Measurements from ENCODE around the gene RARB. TPM values are rescaled to one million over a fixed set of nuclear protein-coding genes. Genes with fewer than 3 reads are reported as not detected.

RARB gene
- total RNA-seq, 1 experiment from 2014 or later: 29.9 TPM

DNA sequence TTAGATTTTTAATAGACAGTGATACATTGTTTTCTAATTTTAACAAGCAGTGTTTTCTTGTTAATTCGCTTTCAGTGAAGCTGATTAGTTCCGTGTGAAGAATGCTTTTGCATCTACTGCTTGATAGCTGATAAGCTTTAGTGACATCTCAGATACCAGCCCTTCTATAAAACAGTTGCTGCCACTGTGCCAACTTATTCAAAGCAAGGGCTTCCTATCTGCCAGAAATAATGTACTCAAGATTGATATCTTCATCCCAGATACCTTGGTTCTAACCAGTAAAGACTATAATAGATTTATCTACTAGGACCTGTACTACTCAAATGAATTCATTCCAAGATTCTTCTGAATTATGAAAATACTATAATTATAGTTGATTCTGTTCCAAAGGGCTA is 30.4 kb downstream of the RARB start:
- in situ Hi-C loops (cut with HindIII; ENCODE audit: low pct_unique_long_range_greater_than_20kb, low sequenced_read_pairs): no loop called here

DNA sequence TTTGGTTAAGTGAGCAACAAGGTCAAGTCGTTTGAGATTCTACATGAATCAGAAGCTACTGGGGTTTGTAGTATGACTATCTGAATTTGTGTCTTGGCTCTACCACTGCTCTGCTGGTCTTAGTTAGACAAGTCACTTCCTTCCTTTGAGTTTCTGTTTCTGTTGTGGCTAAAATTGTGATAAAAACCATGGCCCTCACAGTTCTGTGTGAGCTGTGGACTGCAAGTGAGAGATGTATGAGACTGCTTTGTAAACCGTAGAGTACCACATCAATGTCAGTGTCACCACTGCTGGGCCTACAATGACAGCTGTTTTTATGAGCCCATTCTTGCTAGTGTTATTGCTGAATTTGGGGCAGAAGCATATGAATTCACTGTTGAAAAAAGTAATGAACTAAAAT is 32.7 kb downstream of the RARB start:
- DNase-seq (ENCODE audit: low read depth): no peak
- in situ Hi-C loops (cut with HindIII; ENCODE audit: low pct_unique_long_range_greater_than_20kb, low sequenced_read_pairs): no loop called here

More for the DNA sequence above, 30.4 kb downstream of the RARB start:
- DNase-seq (ENCODE audit: low read depth): no peak

DNA sequence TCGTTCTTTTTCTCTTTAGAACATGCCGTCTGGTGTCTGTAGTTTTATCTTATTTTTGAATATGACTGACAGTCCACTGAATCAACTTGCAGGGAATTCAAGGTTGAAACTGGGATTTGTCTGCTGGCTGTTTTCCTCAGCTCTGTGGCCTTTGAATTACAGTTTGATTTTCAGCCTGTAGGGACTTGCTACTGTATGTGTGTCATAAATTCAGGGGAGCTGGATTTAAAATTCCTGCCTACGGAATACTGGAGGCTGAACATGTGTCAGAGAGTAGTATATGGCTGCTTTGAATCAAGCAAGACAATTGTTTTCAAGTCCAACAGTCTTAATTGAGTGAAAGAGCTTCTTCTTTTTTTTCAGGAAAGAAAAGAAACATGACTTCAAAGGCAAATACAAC is 33.9 kb downstream of the RARB start:
- no peak for DNase-seq (ENCODE audit: low read depth)
- in situ Hi-C loops (cut with HindIII; ENCODE audit: low pct_unique_long_range_greater_than_20kb, low sequenced_read_pairs): no loop called here

GRCh38 chr3:25462495-25462894 is 34.4 kb downstream of the RARB start:
- DNase-seq (ENCODE audit: low read depth): no peak
- in situ Hi-C loops (cut with HindIII; ENCODE audit: low pct_unique_long_range_greater_than_20kb, low sequenced_read_pairs): no loop called here

DNA sequence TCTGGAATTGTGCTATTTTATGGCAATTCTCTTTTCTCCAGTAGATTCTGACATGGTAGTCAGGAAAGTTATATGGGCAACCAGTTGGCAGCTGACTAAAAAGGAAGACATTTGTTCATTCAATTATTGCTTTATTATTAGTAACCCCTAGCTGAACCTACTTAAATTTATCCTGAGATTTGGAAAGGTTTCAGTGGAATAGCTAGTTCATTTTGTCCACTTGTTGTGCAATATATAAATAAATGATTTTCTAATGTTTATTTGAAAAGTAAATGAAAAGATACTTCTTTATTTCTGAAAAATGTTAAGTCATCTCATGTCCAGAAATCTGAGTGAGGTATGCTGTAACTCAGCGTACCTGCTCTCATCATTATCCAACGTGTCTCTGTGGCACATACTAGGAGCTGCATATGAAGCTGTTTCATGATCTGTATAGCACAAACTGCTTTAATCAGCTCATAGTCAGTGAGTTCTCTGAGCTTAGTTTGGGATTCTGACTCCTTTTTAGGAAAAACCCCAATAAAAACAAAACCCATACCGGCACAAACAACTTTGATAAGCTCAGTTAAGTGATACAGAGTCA is 35.9 kb downstream of the RARB start:
- in situ Hi-C loops (cut with HindIII; ENCODE audit: low pct_unique_long_range_greater_than_20kb, low sequenced_read_pairs): no loop called here

DNA sequence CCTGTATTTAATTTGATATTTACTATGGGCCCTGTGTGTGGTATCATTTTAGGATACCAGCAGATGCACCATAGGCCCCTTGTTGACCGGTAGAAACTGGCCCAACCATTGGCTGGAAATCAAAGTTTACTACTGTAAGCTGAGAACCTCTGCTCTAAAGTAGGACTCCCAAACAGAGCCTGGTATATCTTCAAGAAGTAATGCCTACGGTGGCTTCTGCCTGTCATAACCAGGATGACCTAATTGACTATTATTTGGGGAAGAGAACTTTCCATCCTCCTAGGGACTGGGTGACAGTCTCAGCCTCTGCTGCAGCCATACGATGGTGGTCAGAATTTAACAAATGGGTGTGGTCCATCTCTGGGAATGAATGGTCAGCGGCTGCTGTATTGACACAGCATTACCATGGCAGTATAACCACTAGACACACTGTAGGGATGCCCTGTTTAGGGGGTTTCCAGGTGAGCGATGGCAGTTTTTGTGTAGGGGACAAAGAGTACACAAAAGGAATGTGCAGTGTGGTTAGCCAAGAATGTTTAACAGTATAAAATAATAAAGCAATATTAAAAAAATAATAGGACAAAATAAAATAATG is 37.3 kb downstream of the RARB start:
- in situ Hi-C loops (cut with HindIII; ENCODE audit: low pct_unique_long_range_greater_than_20kb, low sequenced_read_pairs): no loop called here
- DNase-seq (ENCODE audit: low read depth): no peak

More for the DNA sequence above, 35.9 kb downstream of the RARB start:
- no peak for DNase-seq (ENCODE audit: low read depth)

DNA sequence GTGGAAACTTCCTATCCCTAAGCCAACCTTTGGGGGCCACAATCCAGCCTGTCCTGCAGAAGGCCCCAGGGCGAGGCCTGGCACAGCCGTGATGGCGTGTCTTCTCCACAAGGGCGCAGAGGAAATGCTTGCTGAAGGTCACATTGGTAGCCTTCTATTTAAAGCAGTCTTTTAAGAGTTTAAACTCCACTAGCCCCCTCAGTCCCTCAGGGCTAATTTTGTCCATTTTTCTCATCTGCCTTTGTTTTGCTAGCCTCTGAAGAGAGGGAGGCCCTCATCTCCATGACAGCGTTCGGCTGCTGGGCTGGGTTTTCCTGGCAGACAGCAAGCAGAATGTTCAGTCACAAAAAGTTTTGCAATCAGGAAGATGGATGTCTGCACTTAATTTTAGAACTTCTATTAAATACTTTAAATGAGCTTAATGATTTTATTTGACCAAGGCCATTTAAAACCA is 40.8 kb downstream of the RARB start:
- in situ Hi-C loops (cut with HindIII; ENCODE audit: low pct_unique_long_range_greater_than_20kb, low sequenced_read_pairs): no loop called here
- DNase-seq (ENCODE audit: low read depth): no peak

GRCh38 chr3:25469558-25469957 is 41.5 kb downstream of the RARB start:
- in situ Hi-C loops (cut with HindIII; ENCODE audit: low pct_unique_long_range_greater_than_20kb, low sequenced_read_pairs): no loop called here
- DNase-seq (ENCODE audit: low read depth): no peak

DNA sequence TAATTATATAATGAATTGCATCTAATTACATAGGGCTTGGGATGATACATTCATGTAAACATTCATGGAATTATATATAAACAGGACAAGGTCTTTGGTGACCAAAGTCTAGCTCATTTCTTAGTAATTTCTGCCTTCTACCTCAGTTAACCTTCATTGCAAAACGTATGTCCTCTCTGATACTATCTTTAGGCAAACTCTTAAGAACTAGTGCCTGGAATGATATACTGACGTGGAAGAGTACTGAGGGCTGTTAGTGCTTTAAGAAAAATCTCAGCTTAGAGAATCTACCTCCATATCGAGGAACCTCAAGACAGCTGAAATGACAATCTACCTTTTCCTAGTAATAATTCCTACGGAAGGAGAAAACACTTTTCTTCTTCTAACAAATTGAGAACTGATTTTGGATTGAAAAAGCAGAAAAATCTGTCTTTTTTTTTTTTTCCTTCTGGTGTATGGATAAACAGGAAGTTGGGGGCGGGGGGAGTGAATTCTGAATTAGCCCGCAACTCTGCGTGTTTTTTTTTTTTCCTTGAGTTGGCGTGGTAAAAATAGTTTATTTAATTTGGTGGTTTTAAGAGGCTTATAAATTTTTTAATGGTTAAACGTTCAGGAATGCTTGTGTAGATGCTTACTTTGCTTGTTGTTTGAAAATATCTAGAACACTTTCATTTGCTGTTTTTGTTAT is 43.2 kb downstream of the RARB start:
- no peak for DNase-seq (ENCODE audit: low read depth)
- in situ Hi-C loops (cut with HindIII; ENCODE audit: low pct_unique_long_range_greater_than_20kb, low sequenced_read_pairs): no loop called here

DNA sequence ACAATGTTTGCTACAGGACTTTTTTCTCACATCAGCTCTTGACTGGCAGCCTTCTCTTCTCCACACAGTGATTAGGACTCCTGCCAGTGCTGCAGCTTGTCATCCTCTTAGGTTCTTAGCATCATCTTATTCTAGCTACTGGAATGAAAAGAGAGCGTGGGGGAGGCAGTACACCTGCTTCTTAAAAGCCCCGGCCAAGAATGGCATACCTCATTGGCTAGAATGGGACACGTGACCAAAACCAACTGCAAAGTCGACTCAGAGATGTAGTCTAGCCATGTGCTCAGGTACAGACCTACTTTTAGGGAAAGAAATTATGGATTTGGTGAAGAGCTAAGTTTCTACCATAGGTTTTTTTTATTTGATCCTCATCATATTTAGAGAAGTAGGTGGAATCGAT is 44.1 kb downstream of the RARB start:
- in situ Hi-C loops (cut with HindIII; ENCODE audit: low pct_unique_long_range_greater_than_20kb, low sequenced_read_pairs): no loop called here
- DNase-seq (ENCODE audit: low read depth): no peak

DNA sequence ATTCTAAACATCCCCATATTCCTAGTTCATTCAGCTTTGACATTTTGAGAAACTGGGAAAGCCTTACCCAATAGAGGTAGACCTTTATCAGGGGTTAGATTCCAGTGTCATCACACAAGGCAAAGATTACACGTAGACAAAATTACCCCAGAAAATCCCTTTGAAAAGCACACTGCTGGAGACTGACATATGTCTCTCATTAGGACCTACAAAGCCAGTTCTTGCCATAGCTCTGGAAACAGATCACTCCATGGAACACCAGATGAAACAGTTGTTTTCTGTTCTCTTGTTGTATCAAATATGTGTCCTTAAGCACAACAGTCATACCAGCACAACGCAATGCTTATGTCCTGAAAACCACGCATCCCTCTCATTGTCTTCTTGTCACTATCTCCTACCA is 44.7 kb downstream of the RARB start:
- in situ Hi-C loops (cut with HindIII; ENCODE audit: low pct_unique_long_range_greater_than_20kb, low sequenced_read_pairs): no loop called here
- no peak for DNase-seq (ENCODE audit: low read depth)

DNA sequence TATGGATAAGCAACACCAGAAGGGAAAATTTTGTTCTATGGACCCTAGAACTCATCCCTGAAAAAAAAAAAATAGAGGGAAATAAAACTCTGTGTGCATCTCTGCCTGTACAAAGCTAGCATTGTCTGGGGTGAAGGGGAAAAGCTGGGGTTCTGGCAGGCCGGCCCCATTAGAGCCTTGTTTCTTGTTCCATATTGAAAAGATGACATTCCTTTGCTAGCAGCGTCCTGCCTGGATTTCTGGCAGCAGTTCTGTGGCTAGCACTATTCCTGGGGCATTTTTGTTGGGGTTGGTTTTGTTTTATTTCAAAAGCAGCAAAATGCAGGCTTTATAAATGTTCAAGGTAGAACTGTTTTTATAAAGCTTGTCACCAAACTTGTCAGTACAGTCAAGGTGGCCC is 45.2 kb downstream of the RARB start:
- DNase-seq (ENCODE audit: low read depth): no peak
- in situ Hi-C loops (cut with HindIII; ENCODE audit: low pct_unique_long_range_greater_than_20kb, low sequenced_read_pairs): no loop called here

DNA sequence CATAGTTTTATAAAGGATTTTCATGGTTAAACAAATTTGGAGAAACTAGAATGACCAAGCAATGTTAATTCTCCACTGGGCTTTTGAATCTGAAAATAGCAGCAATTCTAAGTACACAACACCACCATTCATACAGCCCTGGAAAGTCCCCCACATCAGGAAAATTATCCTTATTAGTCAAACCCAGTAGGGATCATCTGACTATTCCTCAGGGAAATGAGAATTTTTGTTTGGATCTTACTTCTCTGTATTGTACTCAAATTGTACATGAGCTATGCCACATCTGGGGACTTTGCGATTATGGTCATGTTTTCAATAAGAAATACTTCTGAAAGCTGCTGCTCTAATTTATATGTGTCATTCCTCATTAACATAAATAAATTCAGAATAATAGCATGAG is 46.0 kb downstream of the RARB start:
- DNase-seq (ENCODE audit: low read depth): no peak
- in situ Hi-C loops (cut with HindIII; ENCODE audit: low pct_unique_long_range_greater_than_20kb, low sequenced_read_pairs): no loop called here

- in situ Hi-C loops (cut with HindIII; ENCODE audit: low pct_unique_long_range_greater_than_20kb, low sequenced_read_pairs): no loop called here
- no peak for DNase-seq (ENCODE audit: low read depth)
These were observed 48.6 kb downstream of the RARB start for GRCh38 chr3:25476639-25477038.

DNA sequence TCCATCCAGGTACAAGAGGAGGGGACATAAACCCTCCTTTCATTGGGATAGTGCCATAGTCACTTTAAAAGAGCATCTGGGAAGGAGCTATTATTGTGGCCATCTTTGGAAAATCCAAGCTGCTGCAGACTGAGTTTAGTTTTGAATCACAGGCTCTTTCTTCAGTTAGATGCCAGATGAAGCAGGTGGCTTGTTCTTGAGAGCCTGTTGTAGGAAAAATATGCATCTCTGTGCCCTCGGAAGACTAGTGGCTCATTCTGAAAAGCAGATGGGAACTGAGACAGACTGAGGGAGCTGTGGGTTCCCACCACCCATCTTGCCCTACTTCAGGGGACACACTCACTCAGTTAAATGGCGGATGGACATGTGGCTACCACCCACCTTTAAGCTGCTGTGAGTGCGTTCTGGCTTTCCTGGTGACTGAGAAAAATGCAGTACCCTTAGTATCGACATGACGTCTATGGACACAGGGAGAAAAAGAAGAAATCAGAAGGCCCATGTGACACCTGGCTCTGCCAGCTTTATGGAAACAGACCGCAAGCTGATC is 50.2 kb downstream of the RARB start:
- DNase-seq (ENCODE audit: low read depth): no peak
- in situ Hi-C loops (cut with HindIII; ENCODE audit: low pct_unique_long_range_greater_than_20kb, low sequenced_read_pairs): no loop called here

DNA sequence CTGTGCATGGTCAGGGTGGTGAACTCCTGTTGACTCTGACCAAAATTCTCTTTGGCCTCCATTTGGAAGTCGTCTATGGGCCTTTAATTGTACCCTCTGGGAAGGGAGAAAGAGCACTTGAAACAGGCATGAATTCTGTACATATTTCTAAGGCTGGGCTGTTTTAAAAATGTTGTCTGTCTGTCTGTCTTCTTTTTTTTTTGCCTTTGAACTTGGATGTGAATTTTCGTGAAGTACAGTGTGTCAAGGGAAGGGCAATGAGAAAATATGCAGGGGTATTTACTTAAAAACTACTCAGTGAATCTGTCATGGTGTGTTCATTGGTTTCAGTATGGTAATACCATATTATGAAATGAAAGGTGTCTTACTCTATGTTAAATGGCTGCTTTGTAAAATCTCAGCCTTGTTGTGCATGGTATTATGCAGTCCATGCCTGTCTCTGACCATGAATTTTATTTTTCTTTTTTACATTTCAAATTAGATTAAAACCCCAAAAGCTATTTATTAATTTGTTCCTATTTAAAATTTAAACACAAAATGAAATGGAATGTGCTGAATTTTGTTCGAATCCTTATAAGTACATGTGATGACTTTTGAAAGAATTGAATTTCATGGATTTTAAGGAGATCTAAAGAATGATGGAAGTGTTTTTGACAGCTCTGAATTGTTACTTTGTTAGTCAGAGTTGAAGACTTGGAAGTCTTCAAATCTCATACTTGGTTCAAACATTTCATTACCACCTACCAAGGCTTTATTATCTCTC is 51.1 kb downstream of the RARB start:
- in situ Hi-C loops (cut with HindIII; ENCODE audit: low pct_unique_long_range_greater_than_20kb, low sequenced_read_pairs): no loop called here

GRCh38 chr3:25479727-25480010 is 51.6 kb downstream of the RARB start:
- in situ Hi-C loops (cut with HindIII; ENCODE audit: low pct_unique_long_range_greater_than_20kb, low sequenced_read_pairs): no loop called here
- DNase-seq (ENCODE audit: low read depth): no peak

More for the DNA sequence above, 51.1 kb downstream of the RARB start:
- no peak for DNase-seq (ENCODE audit: low read depth)

- in situ Hi-C loops (cut with HindIII; ENCODE audit: low pct_unique_long_range_greater_than_20kb, low sequenced_read_pairs): no loop called here
- DNase-seq (ENCODE audit: low read depth): no peak
These were observed 52.7 kb downstream of the RARB start for GRCh38 chr3:25480811-25481210.

DNA sequence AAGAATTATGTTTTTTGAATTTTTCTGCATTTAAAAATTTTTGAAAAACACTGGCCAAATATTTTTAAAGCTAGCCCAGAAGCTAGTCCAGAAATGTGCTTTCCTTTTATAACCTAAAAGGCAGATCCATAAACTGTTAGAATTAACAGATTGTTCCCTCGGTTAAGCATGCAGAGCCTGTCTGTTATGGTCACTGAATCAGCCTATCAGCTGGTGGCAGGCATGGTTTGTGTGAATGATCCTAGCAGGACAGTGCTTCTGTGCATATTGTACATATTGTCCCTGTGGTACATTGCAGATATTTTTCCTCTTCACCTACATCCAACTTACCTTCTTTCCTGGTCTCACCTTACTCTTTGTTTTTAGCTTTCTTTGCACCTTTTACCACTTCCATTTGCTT is 53.3 kb downstream of the RARB start:
- in situ Hi-C loops (cut with HindIII; ENCODE audit: low pct_unique_long_range_greater_than_20kb, low sequenced_read_pairs): no loop called here
- no peak for DNase-seq (ENCODE audit: low read depth)
